Stimulated activated memory B cell treated with anti-CD40 and anti-IgM and Interleukin-4, amounts not matched to agents 10 μg/mL and 1 μg/mL and 100 μg/mL, for 72 hours (primary cell): ENCODE results near the gene RPS15.

Experiments
- ATAC-seq: fragments of 150-1000 bp; cut with Tn5 transposase; 2 replicates; pipeline ENCODE4 v1.10.0; 2021
- H3K27ac Mint-ChIP-seq: one replicate; pipeline ENCODE4 v1.8.0; 2022; ENCODE audit warnings: mild to moderate bottlenecking, mixed read lengths
- H3K27me3 Mint-ChIP-seq: one replicate; pipeline ENCODE4 v1.8.0; 2022; ENCODE audit warnings: mixed read lengths
- H3K36me3 Mint-ChIP-seq: one replicate; pipeline ENCODE4 v1.8.0; 2022; ENCODE audit warnings: mixed read lengths
- H3K4me1 Mint-ChIP-seq: one replicate; pipeline ENCODE4 v1.8.0; 2022; ENCODE audit warnings: mixed read lengths
- H3K4me3 Mint-ChIP-seq: one replicate; pipeline ENCODE4 v1.8.0; 2022; ENCODE audit warnings: mild to moderate bottlenecking, moderate library complexity, mixed read lengths
- H3K9me3 Mint-ChIP-seq: one replicate; pipeline ENCODE4 v1.8.0; 2022; ENCODE audit warnings: mixed read lengths

RPS15 gene

DNA sequence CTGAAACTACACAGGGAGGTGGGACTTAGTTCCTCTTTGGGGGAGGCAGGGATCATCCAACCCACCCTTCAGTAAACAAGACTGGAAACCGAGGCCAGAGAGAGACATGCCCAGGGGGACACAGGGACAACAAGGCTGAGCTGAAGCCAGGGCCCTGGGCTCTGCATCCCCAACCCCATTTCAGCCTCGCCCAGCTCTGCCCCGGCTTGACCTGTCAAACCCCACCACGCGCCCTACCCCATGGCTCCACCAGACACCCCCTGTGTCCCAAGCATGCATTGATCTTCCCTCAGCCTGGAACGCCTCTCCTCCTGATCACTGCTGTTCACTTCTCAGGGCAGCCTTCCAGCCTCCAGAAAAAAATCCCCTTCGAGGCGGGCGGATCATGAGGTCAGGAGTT, 9.7 kb downstream of the RPS15 start:
- H3K27ac Mint-ChIP-seq = no peak overlapping the region
- H3K4me3 Mint-ChIP-seq = no peak overlapping the region
- H3K9me3 Mint-ChIP-seq = no peaks in the 10 kb centered on the region
- H3K36me3 Mint-ChIP-seq = peaks cover under 1% of the 10 kb centered on the region
- H3K27me3 Mint-ChIP-seq = peaks cover 59% of the 10 kb centered on the region
- peaks cover 31% of the 10 kb centered on the region for H3K4me1 Mint-ChIP-seq
- no peak for ATAC-seq

DNA sequence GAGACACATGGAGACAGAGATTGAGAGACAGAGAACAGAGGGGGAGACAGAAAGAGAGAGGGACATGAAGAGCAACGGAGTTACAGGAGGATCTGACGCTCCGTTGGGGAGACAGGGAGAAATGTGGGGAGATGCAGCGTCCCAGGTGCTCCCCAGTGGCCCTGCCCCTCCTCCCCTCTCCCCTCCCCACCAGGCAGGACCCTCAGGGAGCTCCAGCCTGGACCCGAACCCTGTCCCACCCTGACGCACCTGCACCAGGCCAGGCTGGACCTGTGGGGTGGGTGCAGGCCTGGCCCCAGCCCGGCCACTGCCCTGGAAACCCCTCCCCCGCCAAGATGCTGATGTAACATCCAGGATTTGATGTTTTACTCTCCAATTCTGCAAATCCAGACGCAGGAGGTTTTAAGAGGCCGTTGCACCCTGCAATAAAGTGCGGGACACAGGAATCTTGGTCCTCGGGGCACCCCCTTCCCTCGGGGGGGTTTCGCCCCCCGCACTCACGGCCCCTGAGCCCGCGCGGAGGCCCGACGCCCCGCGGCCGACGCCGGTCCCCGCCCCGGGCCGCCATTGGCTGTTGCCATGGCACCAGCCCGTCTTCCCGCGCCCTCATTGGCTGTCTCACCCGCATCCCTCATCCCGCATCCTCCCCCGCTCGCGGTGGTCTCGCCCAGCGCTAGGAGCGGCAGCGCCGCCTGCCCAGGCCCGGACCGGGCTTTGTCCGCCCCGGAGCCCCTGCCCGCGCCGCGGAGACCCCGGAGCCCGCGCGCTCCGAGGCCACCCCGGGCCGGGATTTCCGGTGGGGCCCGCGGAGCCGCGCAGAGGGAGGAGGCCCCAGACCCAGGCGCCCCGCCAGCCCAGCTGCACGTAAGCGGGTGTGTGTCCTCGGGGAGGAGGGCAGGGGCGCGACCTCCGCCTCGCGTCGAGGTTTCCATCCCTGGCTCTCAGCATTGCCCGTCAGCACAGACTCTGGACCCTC, 11.6 kb downstream of the RPS15 start, which contains the start of gene APC2:
Gene APC2 (plus strand): TSS at position 655 of the 976 bp plus-strand sequence. CDS start 2,881 bp downstream, outside the sequence.
- H3K4me3 Mint-ChIP-seq = no peak within 1 kb of the TSS
- H3K27ac Mint-ChIP-seq = no peak within 1 kb of the TSS
- H3K4me1 Mint-ChIP-seq = peaks cover 37% of the 10 kb centered on the region
- peaks cover 77% of the 10 kb centered on the region for H3K27me3 Mint-ChIP-seq
- no peaks in the 10 kb centered on the region for H3K9me3 Mint-ChIP-seq
- ATAC-seq = no peak
- no peaks in the 10 kb centered on the region for H3K36me3 Mint-ChIP-seq

DNA sequence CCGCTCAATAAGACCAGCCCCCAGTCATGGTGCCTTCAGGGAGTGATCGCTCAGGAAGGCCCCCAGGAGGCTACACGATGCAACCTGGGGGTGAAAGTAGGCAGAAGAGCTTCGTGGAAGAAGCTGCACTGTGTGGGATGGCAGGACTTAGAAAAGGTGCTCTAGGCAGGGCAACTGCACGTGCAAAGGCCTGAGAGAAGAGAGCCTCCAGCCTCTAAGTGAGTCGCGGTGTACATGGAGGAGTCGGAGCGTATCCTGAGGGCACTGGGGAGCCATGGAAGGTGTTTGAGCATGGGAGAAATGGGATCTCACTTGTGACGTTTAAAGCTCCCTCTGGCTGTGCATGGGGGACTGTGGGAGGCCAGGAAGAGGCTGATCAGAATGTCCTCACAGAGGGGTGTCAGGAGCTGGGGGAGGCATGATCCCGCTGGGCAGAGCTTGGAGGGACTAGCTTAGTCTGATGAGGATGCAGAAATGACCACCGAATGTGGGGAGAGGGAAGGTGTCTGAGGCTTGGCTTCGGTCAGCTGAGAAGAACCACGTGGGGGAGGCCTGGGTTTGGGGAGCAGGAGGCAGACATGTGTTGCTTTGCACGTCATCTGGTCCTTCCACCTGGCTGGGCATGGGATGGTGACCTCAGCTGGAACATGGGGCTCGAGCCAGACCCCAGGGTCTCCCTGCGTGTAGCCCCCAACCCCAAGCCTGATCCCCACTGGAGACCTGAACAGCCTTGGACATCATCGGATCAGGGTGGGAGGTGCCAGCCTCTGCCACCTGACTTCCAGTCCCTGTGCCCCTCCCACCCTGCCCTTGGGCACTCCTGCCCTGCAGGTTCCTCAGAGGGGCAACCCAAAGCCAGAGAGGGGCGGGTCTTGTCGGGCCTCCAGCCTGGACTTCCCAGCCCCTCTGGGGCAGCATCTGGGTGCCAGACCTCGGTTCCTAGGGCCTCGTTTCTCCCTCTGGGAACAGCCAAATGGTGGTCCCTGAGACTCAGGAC, 12.8 kb downstream of the RPS15 start:
- Mint-ChIP-seq H3K27ac (no peak overlapping the region), H3K9me3 (no peaks in the 10 kb centered on the region), H3K36me3 (no peaks in the 10 kb centered on the region), H3K27me3 (peaks cover 90% of the 10 kb centered on the region), H3K4me3 (no peak overlapping the region), H3K4me1 (peaks cover 40% of the 10 kb centered on the region)
- ATAC-seq = no peak

DNA sequence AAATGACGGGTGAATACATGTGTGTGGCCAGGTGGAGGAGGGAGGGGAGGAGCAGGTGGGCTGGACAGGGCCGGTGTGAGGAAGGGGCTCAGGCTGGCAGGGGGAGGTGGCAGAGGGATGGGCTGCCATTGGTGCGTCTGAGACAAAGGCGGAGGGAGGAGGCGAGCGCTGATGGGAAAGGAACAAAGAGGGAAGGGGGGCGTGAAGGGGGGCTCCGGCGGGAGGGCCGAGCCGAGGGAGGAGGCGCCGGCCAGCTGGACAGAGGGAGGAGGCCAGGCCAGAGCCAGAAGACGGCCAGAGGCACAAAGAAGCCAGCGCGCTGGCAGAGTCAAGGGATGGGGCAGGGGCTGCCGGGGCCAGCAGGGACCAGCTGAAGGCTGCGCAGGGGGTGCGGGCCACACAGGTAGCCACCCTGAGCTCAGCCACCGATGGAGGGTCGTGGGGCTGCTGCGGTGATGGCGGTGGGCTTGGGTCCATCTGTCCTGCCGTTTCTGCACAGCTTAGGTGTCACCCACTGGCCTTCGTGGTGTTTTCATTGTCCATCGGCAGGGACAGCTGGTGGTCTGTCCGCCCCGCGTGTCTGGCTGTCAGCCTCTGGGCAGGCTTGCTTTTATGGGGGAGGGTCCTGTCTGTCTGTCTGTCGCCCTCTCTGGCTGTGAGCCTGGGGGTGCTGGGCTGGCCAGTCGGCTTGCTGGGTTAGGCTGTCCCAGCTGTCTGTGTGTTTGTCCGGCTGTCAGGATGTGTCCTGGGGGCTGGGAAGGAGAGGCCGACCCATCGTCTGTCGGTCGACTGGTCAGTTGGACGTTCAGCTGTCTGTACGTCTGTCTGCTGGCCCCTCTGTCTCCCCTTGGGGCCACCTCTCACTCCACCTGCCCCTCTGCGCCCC, 14.0 kb downstream of the RPS15 start:
- Mint-ChIP-seq H3K27ac (no peak overlapping the region), H3K9me3 (no peaks in the 10 kb centered on the region), H3K36me3 (no peaks in the 10 kb centered on the region), H3K27me3 (peaks cover 87% of the 10 kb centered on the region), H3K4me1 (peaks cover 40% of the 10 kb centered on the region), H3K4me3 (no peak overlapping the region)
- ATAC-seq = no peak

DNA sequence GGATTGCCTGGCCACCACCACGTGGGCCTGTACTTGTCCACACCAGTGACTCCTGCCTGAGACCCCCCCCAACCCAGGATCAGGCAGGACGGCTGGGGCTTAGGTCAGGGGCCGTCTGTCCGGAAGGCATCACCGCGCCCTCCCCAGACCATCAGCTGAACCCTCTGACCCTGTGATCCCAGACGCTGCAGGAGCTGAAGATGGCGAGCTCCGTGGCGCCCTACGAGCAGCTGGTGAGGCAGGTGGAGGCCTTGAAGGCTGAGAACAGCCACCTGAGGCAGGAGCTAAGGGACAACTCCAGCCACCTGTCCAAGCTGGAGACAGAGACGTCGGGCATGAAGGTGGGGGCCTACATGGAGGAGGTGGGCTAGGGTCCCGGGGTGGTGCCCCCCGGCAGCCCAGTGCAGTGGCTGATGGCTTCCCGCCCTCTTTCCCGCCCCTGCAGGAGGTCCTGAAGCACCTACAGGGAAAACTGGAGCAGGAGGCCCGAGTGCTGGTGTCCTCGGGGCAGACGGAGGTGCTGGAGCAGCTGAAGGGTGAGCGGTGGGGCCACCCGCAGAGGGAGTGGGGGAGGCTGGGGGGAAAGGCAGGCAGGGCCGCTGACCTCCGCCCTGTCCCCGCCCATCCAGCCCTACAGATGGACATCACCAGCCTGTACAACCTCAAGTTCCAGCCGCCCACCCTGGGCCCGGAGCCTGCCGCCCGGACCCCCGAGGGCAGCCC, 14.8 kb downstream of the RPS15 start:
- Mint-ChIP-seq H3K36me3 (no peaks in the 10 kb centered on the region), H3K27me3 (peaks cover 87% of the 10 kb centered on the region), H3K4me1 (peaks cover 35% of the 10 kb centered on the region), H3K27ac (no peak overlapping the region), H3K9me3 (no peaks in the 10 kb centered on the region), H3K4me3 (no peak overlapping the region)
- ATAC-seq = no peak

DNA sequence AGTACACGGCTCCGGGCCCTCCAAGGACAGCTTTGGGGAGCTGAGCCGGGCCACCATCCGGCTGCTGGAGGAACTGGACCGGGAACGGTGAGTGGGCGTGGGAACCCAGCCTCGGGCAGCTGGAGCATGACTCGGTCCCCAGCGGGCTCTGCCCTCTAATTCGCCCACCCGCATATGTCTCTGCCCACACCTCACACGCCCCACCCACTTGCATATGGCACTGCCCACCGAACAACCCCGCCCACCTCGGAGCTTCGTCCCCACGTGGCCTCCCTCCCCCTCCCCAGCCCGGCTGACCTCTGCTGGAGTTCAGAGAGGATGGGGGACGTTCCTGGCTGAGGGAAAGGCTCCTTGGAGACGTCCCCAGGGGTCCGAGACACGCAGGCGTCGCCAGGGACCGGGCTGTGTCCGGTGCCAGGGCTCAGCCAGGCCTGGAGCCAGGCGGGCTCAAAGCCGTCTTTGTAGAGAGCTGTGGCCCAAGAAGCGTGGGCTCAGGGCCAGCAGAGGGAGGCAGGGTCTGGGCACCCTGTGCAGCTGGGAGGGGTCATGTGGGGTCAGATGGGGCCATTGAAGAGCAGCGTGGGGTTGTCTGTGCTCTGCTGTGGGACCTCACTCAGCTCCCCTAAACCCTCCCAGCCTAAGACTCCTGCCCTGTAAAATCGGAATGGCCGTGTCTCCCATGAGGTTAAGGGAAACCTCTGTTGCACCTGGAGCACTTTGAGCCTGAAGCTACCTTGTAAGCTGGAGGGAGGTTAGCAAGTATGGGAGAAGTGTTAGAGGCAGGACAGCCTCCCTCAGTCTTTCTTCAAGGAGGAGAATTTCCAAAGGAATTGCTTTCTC, 15.5 kb downstream of the RPS15 start:
- Mint-ChIP-seq H3K36me3 (no peaks in the 10 kb centered on the region), H3K27me3 (peaks cover 83% of the 10 kb centered on the region), H3K27ac (no peak overlapping the region), H3K9me3 (no peaks in the 10 kb centered on the region), H3K4me1 (peaks cover 35% of the 10 kb centered on the region), H3K4me3 (peak overlapping the region; percentile 16)
- ATAC-seq = no peak

DNA sequence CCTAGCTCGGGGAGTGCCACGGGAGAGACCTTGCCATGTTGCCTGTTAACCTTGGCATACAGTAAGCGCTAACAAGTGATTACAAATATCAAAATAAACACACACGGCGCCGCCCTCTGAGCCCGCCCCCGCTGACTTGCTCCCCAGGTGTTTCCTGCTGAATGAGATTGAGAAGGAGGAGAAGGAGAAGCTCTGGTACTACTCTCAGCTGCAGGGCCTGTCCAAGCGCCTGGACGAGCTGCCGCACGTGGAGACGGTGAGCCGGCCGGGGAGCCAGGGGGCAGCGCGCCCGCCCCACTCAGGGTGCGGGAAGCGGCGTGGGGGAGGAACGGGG, 16.8 kb downstream of the RPS15 start:
- H3K9me3 Mint-ChIP-seq = no peaks in the 10 kb centered on the region
- no peak overlapping the region for H3K4me3 Mint-ChIP-seq
- ATAC-seq = peak; percentile 28
- peaks cover 81% of the 10 kb centered on the region for H3K27me3 Mint-ChIP-seq
- H3K4me1 Mint-ChIP-seq = peaks cover 32% of the 10 kb centered on the region
- no peak overlapping the region for H3K27ac Mint-ChIP-seq
- H3K36me3 Mint-ChIP-seq = peaks cover 6% of the 10 kb centered on the region

DNA sequence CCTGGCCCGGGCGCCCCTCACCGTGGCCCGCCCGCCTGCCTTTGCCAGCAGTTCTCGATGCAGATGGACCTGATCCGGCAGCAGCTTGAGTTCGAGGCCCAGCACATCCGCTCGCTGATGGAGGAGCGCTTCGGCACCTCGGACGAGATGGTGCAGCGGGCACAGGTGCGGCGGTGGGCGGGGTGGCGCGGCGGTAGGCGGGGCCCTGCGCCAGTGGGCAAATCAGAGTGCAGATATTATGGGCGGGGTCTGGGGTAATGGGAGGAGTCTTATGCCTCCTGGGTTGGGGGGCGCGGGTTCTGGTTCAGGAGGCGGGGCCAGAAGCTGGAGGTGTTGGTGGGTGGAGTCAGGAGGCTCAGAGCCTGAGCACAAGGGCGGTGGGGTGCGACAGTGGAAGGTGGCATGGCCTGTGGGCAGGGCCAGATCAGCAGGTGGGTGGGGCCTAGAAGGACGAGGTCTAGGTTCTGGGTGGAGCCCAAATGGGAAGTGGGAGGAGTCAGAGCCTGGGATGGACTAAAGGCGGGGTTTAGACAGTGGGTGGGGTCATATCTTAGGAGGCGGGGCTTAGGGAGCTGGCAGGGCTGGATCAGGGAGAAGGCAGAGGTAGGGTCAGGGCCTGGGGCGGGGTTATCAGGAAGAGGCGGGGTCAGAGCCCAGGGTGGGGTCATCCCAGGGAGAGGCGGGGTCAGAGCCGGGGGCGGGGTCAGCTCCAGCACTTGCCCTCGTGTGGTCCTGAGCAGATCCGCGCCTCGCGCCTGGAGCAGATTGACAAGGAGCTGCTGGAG, 17.3 kb downstream of the RPS15 start:
- Mint-ChIP-seq H3K4me3 (no peak overlapping the region), H3K27ac (no peak overlapping the region), H3K27me3 (peaks cover 78% of the 10 kb centered on the region), H3K4me1 (peaks cover 32% of the 10 kb centered on the region), H3K36me3 (peaks cover 6% of the 10 kb centered on the region), H3K9me3 (no peaks in the 10 kb centered on the region)
- peak; percentile 55 for ATAC-seq

DNA sequence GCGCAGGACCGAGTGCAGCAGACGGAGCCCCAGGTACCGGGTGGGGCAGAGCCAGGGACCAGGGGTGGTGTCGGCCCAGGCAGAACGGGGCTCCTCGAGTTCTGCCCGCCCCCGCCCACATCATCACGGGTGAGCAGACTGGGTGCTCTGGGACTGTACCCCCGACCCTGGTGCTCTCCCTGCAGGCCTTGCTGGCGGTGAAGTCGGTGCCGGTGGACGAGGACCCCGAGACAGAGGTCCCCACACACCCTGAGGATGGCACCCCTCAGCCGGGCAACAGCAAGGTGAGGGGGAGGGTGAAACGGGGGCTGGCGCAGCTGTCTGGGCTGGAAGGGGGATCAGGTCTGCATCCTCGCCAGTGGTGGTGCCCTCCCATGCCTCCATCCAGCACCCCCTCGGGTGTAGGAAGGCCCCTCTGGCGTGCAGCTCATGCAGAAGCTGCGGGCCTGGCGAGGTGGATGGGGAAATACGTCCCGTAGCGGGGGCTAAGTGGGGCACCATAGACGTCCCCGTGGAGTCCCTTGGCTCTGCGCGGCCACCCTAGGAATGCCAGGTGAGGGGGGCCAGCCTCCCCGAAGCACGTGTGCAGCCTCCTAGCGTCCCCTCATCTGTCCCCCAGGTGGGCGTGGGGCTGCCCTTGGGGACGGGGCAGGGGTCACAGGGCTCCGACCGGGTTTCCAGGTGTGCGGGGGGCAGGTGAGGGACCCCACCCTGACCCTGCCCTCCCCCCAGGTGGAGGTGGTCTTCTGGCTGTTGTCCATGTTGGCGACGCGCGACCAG, 18.1 kb downstream of the RPS15 start:
- Mint-ChIP-seq H3K27me3 (peaks cover 70% of the 10 kb centered on the region), H3K36me3 (peaks cover 6% of the 10 kb centered on the region), H3K4me1 (peaks cover 32% of the 10 kb centered on the region)

DNA sequence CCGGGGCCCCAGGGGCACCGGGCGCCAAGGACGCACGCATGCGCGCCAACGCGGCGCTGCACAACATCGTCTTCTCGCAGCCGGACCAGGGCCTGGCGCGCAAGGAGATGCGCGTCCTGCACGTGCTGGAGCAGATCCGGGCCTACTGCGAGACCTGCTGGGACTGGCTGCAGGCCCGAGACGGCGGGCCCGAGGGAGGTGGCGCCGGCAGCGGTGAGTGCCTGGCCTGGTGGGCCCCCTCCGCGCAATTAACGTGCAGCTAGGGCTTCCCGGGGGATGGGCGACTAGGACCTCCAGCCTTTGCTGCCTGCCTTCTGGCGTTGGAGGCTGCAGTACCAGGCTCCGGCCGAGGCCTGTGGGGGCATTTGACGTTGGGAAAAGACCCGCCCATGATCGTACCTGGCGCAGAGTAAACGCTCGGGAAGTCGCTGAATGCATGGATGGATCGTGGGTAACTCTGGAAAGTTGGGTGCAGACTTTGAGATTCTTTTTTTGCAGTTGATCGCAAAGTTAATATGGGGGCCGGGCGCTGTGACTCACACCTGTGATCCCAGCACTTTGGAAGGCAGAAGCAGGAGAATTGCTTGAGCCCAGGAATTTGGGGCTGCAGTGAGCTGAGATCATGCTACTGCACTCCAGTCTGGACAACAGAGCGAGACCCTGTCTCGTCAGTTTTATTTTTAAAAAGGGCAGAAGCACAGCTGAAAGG, 19.0 kb downstream of the RPS15 start:
- peaks cover 6% of the 10 kb centered on the region for H3K36me3 Mint-ChIP-seq
- no peaks in the 10 kb centered on the region for H3K9me3 Mint-ChIP-seq
- peaks cover 32% of the 10 kb centered on the region for H3K4me1 Mint-ChIP-seq
- H3K27me3 Mint-ChIP-seq = peaks cover 61% of the 10 kb centered on the region
- H3K4me3 Mint-ChIP-seq = no peak overlapping the region
- no peak for ATAC-seq
- H3K27ac Mint-ChIP-seq = no peak overlapping the region

More for the DNA sequence above, 18.1 kb downstream of the RPS15 start:
- H3K27ac Mint-ChIP-seq = no peak overlapping the region
- no peak overlapping the region for H3K4me3 Mint-ChIP-seq
- ATAC-seq = no peak
- no peaks in the 10 kb centered on the region for H3K9me3 Mint-ChIP-seq

DNA sequence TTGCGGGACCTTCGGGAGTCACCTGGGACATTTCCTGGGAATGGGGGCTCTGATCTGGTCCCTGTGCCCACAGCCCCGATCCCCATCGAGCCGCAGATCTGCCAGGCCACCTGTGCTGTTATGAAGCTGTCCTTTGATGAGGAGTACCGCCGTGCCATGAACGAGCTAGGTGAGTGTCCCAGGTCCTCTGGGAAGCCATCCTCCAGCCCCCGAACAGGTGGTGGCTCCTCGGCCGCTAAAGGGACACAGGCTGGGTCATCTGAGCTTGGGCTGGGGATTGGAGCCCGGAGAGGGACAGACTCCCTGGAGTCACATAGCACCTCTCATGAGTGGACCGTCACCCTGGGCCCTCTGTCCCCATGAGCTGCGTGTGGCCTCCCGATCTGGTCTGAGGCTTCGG, 19.7 kb downstream of the RPS15 start:
- peaks cover 30% of the 10 kb centered on the region for H3K4me1 Mint-ChIP-seq
- ATAC-seq = no peak
- peaks cover 54% of the 10 kb centered on the region for H3K27me3 Mint-ChIP-seq
- H3K9me3 Mint-ChIP-seq = no peaks in the 10 kb centered on the region
- no peak overlapping the region for H3K27ac Mint-ChIP-seq
- H3K36me3 Mint-ChIP-seq = peaks cover 6% of the 10 kb centered on the region
- no peak overlapping the region for H3K4me3 Mint-ChIP-seq

DNA sequence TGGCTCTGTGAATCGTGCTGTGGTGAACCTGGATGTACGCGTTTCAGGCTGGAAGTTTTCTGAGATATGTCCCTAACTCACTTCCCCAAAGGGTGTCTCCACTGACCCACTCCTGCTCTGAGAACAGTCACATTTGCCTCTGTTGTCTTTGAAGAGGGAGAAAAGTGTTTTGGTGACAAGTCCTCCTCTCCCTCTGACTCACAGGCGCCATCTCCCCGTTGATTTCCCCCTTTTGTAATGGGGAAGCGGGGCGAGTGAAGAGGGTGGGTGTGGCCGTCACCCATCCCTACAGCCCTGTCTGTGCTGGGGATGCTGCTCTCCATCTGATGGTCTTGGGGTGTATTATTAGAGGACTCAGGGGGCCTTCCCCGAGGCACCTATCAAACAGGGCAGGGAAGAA, 21.3 kb downstream of the RPS15 start:
- H3K4me3 Mint-ChIP-seq = no peak overlapping the region
- H3K36me3 Mint-ChIP-seq = peaks cover 6% of the 10 kb centered on the region
- peaks cover 20% of the 10 kb centered on the region for H3K4me1 Mint-ChIP-seq
- no peaks in the 10 kb centered on the region for H3K9me3 Mint-ChIP-seq
- ATAC-seq = no peak
- H3K27ac Mint-ChIP-seq = no peak overlapping the region
- peaks cover 38% of the 10 kb centered on the region for H3K27me3 Mint-ChIP-seq
